Fibroblast of lung (primary cell): ENCODE measurements around the gene SYCE3.

Source experiments
- EZH2 ChIP-seq: IDR thresholded peaks from 2 replicates; pipeline ENCODE4 v1.5.1; 2012; ENCODE audit warnings: low read length, control low read depth, mild to moderate bottlenecking; ENCODE audit errors: missing control alignments
- TF ChIP-seq, protein P1 (sequence below), 2 donors: IDR thresholded peaks in 1 of 2; conservative IDR thresholded peaks in 1 of 2; 1 replicate in 1 of 2; 2 replicates in 1 of 2; pipeline ENCODE4 v1.5.1; 2011 to 2012; ENCODE audit warnings: low read length in 2 of 2, control low read depth in 1 of 2, inconsistent platforms in 1 of 2, low read depth in 1 of 2, mild to moderate bottlenecking in 1 of 2

DNA sequence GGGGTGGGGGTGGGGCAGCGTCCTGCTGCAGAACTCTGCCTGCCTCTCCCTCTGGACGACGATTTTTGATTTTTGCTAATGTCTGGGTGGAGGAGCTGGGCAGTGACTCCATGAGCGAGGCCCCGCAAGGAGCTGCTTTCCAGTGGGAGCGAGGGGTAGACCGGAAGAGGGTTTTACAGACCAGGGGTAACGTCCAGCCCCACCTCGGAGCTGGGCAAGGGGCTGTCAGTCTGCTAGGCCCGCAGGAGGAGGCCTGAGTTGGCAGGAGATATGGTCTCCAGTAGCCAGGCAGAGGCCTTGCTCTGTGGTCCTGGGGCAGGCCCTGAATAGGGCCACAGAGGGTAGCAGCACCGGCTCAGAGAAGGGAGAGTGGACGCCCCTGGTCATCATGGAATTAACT, 46.9 kb upstream of the SYCE3 start:
- TF ChIP-seq, protein P1, sequence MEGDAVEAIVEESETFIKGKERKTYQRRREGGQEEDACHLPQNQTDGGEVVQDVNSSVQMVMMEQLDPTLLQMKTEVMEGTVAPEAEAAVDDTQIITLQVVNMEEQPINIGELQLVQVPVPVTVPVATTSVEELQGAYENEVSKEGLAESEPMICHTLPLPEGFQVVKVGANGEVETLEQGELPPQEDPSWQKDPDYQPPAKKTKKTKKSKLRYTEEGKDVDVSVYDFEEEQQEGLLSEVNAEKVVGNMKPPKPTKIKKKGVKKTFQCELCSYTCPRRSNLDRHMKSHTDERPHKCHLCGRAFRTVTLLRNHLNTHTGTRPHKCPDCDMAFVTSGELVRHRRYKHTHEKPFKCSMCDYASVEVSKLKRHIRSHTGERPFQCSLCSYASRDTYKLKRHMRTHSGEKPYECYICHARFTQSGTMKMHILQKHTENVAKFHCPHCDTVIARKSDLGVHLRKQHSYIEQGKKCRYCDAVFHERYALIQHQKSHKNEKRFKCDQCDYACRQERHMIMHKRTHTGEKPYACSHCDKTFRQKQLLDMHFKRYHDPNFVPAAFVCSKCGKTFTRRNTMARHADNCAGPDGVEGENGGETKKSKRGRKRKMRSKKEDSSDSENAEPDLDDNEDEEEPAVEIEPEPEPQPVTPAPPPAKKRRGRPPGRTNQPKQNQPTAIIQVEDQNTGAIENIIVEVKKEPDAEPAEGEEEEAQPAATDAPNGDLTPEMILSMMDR (conservative IDR thresholded peaks at IDR 0.05 in 1 of 2, IDR thresholded peaks at IDR 0.05 in 1 of 2; ENCODE audit: low read depth in 1 of 2, low read length in 2 of 2) = no peak
- TF ChIP-seq EZH2 = no peak
